BE2C (cell line): ENCODE data around the gene ARID3C.
A peak's percentile ranks its signal among the peaks of the same experiment; 100 is the strongest.

Experiments used
- DNase-seq: peaks from one replicate; pipeline ENCODE4 v3.0.0-alpha.2; 2020
- H3K27me3 ChIP-seq: fragments of 250-450 bp; sonication (Bioruptor Pico); 2 replicates; pipeline ENCODE4 v1.5.1; 2020; ENCODE audit warnings: mild to moderate bottlenecking
- H3K36me3 ChIP-seq: fragments of 250-450 bp; sonication (Bioruptor Pico); 2 replicates; pipeline ENCODE4 v1.5.1; 2020; ENCODE audit warnings: mild to moderate bottlenecking
- H3K4me1 ChIP-seq: fragments of 250-450 bp; sonication (Bioruptor Pico); 2 replicates; pipeline ENCODE4 v1.5.1; 2020
- H3K4me3 ChIP-seq: 2 replicates; pipeline ENCODE4 v1.5.1; 2011; ENCODE audit warnings: low read depth, low read length
- H3K9me3 ChIP-seq: fragments of 250-450 bp; sonication (Bioruptor Pico); 2 replicates; pipeline ENCODE4 v1.5.1; 2020
- TF ChIP-seq, protein P1 (sequence below): IDR thresholded peaks from 2 replicates; pipeline ENCODE4 v1.5.1; 2012; ENCODE audit warnings: mild to moderate bottlenecking, low read depth, low read length

ARID3C gene

DNA sequence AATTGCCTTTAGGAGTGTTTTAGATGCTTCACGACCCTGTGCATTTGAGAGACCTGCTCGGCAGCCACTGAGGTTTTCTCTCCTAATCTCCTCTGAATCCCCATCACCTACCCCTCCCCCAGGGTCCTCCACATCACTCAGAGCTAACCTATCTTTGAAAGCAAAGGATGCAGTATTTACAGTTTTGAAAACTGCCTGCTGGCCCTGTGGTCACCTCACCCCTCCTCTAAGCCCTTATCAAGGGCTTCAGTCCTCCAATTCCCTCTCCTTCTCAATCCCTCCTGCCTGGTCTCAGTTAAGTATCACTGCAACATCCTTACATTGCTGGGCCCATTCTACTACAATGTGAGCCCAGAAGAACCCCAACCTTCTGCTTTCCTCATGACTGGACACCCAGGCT is 21.5 kb downstream of the ARID3C start:
- DNase-seq = no peak
- H3K9me3 ChIP-seq = no peaks in the 10 kb centered on the region
- H3K27me3 ChIP-seq = no peaks in the 10 kb centered on the region
- H3K36me3 ChIP-seq = no peaks in the 10 kb centered on the region
- H3K4me3 ChIP-seq = no peak overlapping the region
- TF ChIP-seq, protein P1, sequence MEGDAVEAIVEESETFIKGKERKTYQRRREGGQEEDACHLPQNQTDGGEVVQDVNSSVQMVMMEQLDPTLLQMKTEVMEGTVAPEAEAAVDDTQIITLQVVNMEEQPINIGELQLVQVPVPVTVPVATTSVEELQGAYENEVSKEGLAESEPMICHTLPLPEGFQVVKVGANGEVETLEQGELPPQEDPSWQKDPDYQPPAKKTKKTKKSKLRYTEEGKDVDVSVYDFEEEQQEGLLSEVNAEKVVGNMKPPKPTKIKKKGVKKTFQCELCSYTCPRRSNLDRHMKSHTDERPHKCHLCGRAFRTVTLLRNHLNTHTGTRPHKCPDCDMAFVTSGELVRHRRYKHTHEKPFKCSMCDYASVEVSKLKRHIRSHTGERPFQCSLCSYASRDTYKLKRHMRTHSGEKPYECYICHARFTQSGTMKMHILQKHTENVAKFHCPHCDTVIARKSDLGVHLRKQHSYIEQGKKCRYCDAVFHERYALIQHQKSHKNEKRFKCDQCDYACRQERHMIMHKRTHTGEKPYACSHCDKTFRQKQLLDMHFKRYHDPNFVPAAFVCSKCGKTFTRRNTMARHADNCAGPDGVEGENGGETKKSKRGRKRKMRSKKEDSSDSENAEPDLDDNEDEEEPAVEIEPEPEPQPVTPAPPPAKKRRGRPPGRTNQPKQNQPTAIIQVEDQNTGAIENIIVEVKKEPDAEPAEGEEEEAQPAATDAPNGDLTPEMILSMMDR = no peak
- H3K4me1 ChIP-seq = no peaks in the 10 kb centered on the region; the same call in 1 of the 2 replicates

DNA sequence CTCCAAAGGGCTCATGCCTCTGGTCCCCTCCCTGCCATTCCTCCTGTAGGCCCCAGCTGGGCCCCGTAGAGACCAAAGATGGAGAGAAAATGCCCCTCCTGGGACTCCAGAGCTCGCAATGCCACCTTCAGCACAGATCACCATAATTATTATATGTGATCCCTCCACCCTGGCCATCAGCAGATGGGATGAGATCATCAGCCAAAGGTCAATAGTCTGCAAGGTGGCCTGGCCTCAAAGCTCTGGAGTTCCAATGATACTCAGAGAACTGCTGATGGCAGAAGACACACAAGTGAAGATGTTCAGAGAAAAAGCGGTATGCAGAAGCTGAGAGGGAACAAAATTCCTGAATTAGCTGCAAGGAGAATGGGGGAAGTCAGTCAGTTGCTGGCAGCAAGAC is 22.0 kb downstream of the ARID3C start:
- Histone ChIP-seq H3K36me3 (no peaks in the 10 kb centered on the region), H3K27me3 (no peaks in the 10 kb centered on the region), H3K4me3 (no peak overlapping the region), H3K9me3 (no peaks in the 10 kb centered on the region), H3K4me1 (no peaks in the 10 kb centered on the region; the same call in 1 of the 2 replicates)
- DNase-seq = no peak
- TF ChIP-seq, protein P1 = no peak

DNA sequence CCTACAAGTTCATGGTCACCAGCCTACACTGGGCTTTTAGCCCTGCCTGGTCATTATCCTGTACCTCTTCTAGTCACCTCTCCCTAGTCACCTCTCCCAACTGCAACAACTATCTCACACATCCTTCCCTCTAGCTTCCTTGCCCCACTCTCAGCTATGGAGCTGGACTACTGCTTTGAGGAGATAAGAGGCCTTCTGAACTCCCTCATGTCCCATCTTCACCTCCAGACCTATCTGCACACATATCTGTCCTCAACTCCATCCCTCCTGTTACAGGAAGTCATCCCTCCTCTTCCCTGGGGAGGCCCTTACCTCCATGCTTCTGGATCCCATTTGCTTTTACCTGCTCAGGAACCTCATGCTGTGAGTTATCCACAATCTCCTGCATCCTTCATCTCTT is 22.7 kb downstream of the ARID3C start:
- no peaks in the 10 kb centered on the region for H3K9me3 ChIP-seq
- H3K27me3 ChIP-seq = no peaks in the 10 kb centered on the region
- DNase-seq = no peak
- no peaks in the 10 kb centered on the region; the same call in 1 of the 2 replicates for H3K4me1 ChIP-seq
- TF ChIP-seq, protein P1 = no peak
- H3K4me3 ChIP-seq = no peak overlapping the region
- H3K36me3 ChIP-seq = no peaks in the 10 kb centered on the region

DNA sequence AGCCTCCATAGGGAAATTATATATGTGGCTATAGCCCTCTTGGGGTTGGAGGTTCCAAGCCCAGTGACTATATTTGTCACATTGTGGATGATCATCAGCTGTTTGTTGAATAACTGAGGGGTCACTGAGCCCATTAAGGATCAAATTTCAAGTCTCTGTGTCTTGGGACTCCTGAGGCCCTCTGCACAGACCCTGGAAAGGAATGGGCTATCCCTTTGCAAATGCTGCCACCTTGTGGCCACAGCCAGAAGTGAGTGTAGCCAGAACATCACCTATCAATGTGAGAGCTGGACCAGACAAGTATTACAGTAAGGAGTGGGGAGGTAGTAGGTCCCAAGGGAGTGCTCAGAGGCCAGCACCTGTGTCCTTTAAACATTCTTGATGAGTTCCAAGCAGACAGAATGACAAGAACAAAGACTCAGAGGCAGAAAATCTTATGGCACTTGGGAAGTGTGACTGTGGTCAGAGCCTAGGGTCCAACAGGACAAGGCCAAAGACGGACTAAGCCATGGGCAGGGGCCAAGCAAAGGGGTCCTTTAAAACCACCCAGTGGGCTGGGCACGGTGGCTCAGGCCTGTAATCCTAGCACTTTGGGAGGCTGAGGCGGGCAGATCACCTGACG is 25.1 kb downstream of the ARID3C start:
- Histone ChIP-seq H3K27me3 (no peaks in the 10 kb centered on the region), H3K4me1 (peaks cover 7% of the 10 kb centered on the region), H3K9me3 (no peaks in the 10 kb centered on the region), H3K4me3 (no peak overlapping the region), H3K36me3 (no peaks in the 10 kb centered on the region)
- DNase-seq = peak; percentile 86
- TF ChIP-seq, protein P1 = peak; percentile 96

DNA sequence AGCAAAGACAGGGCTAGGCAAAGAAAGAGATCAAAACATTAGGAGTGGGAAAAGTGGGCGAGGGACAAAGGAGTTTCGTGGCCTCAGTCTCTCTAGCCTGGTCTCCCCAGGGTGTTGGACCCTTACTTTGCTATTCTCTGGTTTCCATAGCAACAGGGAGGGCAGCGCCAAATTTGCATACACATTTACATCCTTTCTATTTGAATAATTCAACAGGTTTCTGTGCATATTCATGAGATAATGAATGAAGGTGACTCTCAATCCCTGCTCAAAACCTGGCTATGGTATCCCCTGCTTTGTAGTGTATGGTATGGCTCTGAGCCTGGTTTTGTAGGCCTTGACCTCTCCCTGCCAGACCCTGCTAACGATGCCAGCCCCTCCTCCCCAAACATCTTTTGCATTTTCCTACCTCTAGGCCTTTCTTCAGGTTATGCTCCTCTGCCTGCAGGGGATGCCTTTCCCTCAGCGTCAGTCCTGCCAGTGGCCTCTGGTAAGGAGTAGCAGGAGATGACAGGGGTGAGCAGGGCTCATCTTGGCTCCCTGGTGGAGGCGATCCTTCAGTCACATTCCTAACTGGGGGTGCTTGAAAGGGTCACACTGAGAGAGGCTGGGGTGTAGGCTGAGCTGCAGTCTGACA is 26.8 kb downstream of the ARID3C start:
- TF ChIP-seq, protein P1 = no peak
- H3K4me3 ChIP-seq = no peak overlapping the region
- no peaks in the 10 kb centered on the region for H3K9me3 ChIP-seq
- DNase-seq = no peak
- H3K36me3 ChIP-seq = no peaks in the 10 kb centered on the region
- no peaks in the 10 kb centered on the region for H3K27me3 ChIP-seq
- peaks cover 7% of the 10 kb centered on the region for H3K4me1 ChIP-seq

DNA sequence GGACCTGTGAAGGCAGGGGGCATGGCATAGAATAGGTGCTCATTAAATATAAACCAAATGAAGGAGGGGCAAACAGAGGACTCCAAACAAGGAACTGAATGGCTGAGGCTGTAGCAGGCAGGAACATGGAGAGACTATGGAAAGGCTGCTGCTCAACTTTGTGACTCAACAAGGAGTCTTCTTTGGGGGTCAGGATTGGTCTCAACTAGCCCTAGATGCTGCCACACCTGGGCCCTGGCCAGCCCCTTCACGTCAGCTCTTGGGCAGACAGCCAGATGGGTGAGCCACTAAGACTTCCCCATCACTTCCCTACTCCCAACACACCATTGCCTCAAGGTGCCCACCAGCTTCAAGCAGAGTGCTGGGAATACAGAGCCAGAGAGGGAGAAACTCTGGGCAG is 28.0 kb downstream of the ARID3C start:
- H3K9me3 ChIP-seq = no peaks in the 10 kb centered on the region
- no peak for DNase-seq
- TF ChIP-seq, protein P1 = no peak
- H3K4me1 ChIP-seq = peaks cover 7% of the 10 kb centered on the region
- no peak overlapping the region for H3K4me3 ChIP-seq
- H3K36me3 ChIP-seq = no peaks in the 10 kb centered on the region
- no peaks in the 10 kb centered on the region for H3K27me3 ChIP-seq
